ENCODE measurements around the gene RUNX1.

RUNX1 gene

GRCh38 chr21:35036465-35037383 is 12.4 kb downstream of the RUNX1 start:
- DNase-seq (ENCODE audit: low read depth in 2 of 2) = no peak

DNA sequence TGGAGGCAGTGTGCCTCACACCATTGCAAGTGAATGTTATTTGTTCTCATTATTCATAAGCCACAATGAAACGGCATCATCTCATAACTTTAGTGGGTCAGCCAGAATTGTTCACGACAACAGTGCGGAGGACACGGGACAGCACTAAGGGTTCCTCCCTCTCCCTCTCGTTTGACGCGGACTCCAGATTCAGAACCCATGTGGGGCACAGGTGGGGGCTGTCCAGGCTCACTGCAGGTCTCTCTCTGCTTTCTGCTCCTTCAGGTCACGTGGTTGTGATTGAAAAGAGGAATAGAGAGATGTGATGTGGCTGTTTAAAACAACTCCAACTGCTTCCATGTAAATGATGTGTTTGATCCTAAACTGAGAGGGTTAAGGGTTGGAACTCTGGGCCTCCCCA is 13.5 kb downstream of the RUNX1 start:
- no peak for DNase-seq (ENCODE audit: low read depth in 2 of 2)

- DNase-seq (ENCODE audit: low read depth in 2 of 2) = no peak
Observed at GRCh38 chr21:35035116-35035515, 14.0 kb downstream of the RUNX1 start.

GRCh38 chr21:35034203-35034926 is 14.7 kb downstream of the RUNX1 start:
- no peak for DNase-seq (ENCODE audit: low read depth in 2 of 2)

DNA sequence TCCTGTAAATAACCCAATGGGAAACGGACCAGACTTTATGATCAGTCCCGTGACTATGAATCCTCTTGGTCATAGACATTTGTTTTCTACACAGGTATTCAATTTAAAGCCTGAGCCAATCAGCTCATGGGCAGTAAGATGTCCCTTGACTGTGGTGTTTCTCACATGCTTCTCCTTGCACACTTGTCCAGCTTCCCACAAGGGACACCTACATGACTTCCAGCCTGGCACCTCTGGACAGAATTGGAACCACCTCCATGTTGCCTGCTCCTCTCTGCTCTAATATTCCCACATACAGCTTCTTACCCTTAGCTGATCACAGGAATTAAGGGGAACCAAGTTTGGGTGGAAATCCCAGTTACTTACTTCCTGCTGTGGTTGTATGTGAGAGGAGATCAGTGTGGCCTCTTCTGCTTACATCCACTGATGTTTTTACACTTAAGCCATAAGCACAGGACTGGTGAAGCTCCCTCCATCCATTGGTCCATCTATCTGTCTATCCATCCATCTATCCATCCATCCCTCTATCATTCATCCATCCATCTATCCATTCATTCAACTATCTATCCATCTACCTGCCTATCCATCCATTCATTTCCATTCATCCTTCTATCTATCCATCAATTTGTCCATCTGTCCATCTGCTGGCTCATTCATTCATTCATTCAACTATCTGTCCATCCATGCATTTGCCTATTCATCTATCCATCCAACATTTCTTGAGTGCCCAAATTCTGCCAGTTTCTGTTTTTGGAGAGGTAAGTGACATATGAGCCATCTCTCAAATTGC is 16.4 kb downstream of the RUNX1 start:
- DNase-seq (ENCODE audit: low read depth in 2 of 2) = no peak

DNA sequence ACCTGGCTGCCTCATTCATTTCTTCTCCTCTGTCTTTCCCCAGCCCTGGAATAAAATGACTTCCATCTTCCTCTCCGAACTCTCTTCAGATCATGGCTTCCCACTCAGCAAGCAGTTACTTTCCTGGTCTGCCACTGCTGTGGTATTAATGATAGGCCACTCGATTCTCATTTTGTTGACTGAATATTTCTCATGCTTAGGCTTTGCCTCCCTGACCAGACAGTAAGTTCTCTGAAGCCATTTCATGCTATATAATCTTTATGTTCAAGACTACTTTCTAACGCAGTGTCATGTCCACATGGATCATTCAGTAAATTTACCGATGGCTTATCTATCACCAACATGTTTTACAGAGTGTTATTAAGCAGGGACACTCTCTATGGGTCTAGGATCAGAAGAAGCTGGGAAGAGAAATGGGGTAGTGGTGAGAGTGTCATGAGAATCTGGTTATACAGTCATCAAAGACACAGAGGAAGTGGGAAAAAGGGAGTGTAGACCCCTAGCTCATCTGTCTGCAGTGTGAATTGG is 20.6 kb downstream of the RUNX1 start:
- no peak for DNase-seq (ENCODE audit: low read depth in 2 of 2)

GRCh38 chr21:35027563-35028450 is 21.3 kb downstream of the RUNX1 start:
- no peak for DNase-seq (ENCODE audit: low read depth in 2 of 2)

- DNase-seq (ENCODE audit: low read depth in 2 of 2) = peak; percentile 58 to 69
Observed at GRCh38 chr21:35026617-35027562, 22.2 kb downstream of the RUNX1 start.

- no peak for DNase-seq (ENCODE audit: low read depth in 2 of 2)
Observed at GRCh38 chr21:35026153-35026500, 23.0 kb downstream of the RUNX1 start.

DNA sequence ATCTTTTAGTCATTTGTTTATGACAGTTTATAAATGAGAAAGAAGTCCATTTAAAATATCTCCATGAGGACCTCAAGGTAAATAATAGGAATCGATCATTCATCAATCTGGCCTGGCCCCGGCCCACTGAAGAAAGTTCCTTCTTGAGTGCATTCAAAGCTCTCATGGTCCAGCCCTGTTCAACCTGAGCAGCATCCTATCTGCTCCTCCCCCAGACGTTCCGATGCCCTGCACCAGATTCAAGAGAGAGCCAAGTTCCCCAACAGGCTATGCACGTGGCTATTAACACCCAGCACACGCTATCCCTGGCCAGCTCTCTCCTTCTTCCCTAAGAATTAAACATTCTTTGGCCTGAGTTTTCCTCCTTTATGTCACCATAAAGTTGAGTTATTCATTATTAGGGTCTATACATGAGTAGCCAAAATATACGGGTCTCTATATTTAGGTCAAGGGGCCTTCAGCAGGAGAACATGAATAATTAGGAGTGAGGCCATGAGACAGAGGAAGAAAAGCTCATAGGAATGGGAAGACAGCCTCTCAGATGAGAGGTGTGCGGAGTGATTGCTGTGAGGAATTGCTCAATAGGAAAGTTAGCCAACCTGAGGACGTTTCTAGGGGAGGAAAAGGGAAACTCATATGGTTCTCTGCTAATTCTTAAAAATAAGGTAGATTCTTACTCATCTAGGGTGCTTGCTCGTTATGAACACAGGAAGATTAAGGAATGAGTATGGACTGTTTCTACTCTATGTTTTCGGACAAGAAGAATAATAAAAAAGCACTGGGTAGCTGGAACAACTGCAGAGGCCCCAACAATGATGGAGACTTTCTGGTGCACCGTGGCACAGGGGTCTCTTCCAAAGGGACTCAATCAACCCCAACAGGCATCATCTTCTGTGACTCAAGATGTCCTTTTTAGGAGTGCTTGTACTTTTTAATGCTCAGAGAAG is 23.6 kb downstream of the RUNX1 start:
- no peak for DNase-seq (ENCODE audit: low read depth in 2 of 2)

DNA sequence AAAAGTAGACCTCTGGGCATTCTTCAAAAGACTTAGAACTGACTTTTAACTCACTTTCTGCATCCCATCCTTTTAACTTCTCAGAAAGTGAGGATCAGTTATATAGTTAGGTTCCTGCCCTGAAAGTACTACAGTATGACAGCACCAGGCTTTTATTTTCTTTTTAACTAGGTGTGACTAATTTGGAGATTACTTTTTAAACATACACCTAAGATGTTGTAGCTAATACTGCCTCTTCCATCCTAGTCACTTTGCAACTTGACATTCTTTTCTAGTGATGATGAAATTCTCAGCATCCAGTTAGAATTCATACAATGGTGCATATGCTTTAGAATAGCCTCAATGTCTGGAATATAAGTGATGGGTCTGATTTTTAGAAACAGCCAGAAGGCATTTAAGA is 24.6 kb downstream of the RUNX1 start:
- no peak for DNase-seq (ENCODE audit: low read depth in 2 of 2)

GRCh38 chr21:35024071-35024420 is 25.1 kb downstream of the RUNX1 start:
- DNase-seq (ENCODE audit: low read depth in 2 of 2) = no peak

- no peak for DNase-seq (ENCODE audit: low read depth in 2 of 2)
Observed at GRCh38 chr21:35023396-35024070, 25.6 kb downstream of the RUNX1 start.

DNA sequence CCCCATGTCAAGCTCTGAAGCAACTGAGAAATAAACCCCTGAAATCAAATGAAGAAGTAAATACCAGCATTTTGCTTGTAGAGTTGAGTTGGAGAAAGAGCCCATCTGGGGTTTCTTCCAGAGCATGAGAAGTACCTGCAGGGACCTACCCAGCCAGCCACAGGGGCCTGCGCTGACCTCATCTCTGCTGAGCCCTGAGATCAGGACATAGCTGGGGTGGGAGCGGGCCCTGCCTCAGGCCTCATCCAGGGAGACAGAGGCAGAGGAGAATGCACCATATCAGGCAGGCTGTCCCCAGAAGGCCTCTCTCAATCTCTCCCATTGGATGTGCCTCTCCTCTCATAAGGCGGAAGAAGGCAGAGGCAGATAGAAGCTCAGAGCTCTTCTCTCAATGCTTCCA is 27.6 kb downstream of the RUNX1 start:
- DNase-seq (ENCODE audit: low read depth in 2 of 2) = no peak

- no peak for DNase-seq (ENCODE audit: low read depth in 2 of 2)
Observed at GRCh38 chr21:35020902-35021301, 28.2 kb downstream of the RUNX1 start.

GRCh38 chr21:35020436-35020835 is 28.7 kb downstream of the RUNX1 start:
- DNase-seq (ENCODE audit: low read depth in 2 of 2) = no peak

DNA sequence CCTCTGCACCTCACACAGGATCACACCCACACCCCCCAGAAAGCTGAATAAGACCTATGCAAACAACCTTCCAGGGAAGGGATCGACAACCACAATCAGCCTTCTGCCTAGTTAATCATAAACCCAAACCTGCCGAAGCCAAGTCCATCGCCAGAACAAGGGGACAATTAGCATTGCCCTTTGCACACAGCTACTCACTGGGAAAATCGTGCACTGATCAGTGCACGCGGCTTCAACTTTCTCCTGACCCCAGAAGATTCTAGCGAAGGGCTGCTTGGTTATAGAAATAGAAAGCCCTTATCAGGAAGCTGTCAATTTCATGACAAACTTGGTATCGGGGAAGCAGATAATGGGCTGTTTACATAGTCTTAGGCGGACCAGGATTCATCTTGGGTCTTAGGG is 29.5 kb downstream of the RUNX1 start:
- DNase-seq (ENCODE audit: low read depth in 2 of 2) = no peak

GRCh38 chr21:35017256-35017655 is 31.8 kb downstream of the RUNX1 start:
- DNase-seq (ENCODE audit: low read depth in 2 of 2) = no peak

Measured in stimulated activated CD4-positive, alpha-beta T cell treated with anti-CD3 and anti-CD28 coated beads, Interleukin-12 subunit alpha, Interleukin-12 subunit beta, amount 100 ng/mL, for 24 hours (primary cell).